ENCODE data around the gene UNK. TPM values are rescaled to one million over a fixed set of nuclear protein-coding genes. Genes with fewer than 3 reads are reported as not detected.

UNK gene
- total RNA-seq, 1 donor from 2014 or later: 16.7 TPM

DNA sequence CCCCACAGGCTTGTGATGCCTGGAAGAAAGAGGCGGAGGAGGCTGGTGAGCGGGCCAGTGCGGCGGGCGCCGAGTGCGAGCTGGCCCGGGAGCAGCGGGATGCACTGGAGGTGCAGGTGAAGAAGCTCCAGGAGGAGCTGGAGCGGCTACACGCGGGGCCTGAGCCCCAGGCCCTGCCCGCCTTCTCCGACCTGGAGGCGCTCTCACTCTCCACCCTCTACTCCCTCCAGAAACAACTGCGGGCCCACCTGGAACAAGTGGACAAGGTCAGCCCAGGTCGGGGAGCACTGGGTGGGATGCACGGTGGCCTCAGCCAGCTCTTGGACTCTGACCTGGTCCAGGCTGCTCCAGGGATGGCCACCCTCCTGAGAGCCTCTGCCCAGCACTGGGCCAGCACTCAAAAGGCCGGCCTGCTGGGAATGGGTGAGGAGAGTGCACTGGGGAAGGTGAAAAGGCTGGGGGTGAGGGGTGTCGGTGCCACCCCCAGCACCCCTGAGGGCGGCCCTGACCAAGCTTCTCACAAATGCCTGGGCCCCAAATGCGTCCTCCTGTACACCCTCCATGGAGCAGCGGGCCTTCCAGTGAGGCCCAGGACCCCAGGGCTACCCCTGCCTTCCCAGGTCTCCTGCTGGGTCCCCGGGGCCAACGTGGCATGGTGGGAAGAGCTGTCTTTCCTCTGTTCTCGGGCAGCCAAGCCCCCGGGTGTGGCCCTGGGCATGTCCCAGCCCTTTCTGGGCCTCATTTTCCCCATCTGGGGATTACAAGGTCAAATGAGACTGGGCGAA lies 38.8 kb downstream of the UNK start:
- Mint-ChIP-seq H3K4me1 (ENCODE audit: low read depth, unreplicated experiment) (no peaks in the 10 kb centered on the region), H3K27me3 (ENCODE audit: low read depth, unreplicated experiment) (no peaks in the 10 kb centered on the region), H3K9me3 (ENCODE audit: unreplicated experiment) (no peaks in the 10 kb centered on the region), H3K4me3 (ENCODE audit: unreplicated experiment) (no peak overlapping the region), H3K36me3 (ENCODE audit: low read depth, unreplicated experiment) (peaks cover 17% of the 10 kb centered on the region), H3K27ac (ENCODE audit: unreplicated experiment) (no peak overlapping the region)
- H3K79me2 ChIP-seq (ENCODE audit: insufficient read depth, low read length): no peaks in the 10 kb centered on the region
- DNase-seq (ENCODE audit: low read depth): no peak
- H3K9ac ChIP-seq (ENCODE audit: low read length): no peak overlapping the region
- peaks cover 4% of the 10 kb centered on the region for H3K36me3 ChIP-seq (ENCODE audit: insufficient read depth, low read length)
- H3K27ac ChIP-seq (ENCODE audit: low read depth, low read length): no peak overlapping the region
- no peak overlapping the region for H3K4me2 ChIP-seq (ENCODE audit: low read length)
- peaks cover 13% of the 10 kb centered on the region for H3K4me1 ChIP-seq (ENCODE audit: insufficient read depth, low read length)
- H2AFZ ChIP-seq (ENCODE audit: low read depth, low read length): no peak overlapping the region
- TF ChIP-seq, protein P1, sequence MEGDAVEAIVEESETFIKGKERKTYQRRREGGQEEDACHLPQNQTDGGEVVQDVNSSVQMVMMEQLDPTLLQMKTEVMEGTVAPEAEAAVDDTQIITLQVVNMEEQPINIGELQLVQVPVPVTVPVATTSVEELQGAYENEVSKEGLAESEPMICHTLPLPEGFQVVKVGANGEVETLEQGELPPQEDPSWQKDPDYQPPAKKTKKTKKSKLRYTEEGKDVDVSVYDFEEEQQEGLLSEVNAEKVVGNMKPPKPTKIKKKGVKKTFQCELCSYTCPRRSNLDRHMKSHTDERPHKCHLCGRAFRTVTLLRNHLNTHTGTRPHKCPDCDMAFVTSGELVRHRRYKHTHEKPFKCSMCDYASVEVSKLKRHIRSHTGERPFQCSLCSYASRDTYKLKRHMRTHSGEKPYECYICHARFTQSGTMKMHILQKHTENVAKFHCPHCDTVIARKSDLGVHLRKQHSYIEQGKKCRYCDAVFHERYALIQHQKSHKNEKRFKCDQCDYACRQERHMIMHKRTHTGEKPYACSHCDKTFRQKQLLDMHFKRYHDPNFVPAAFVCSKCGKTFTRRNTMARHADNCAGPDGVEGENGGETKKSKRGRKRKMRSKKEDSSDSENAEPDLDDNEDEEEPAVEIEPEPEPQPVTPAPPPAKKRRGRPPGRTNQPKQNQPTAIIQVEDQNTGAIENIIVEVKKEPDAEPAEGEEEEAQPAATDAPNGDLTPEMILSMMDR (IDR thresholded peaks at IDR 0.05; ENCODE audit: insufficient read depth, low read depth, low read length): no peak
- no peak for TF ChIP-seq EZH2 (IDR thresholded peaks at IDR 0.05; ENCODE audit: insufficient read depth, low read length)
- no peaks in the 10 kb centered on the region for H3K27me3 ChIP-seq (ENCODE audit: insufficient read depth, low read length)
- FAIRE-seq: no peak
- peaks cover 3% of the 10 kb centered on the region for H4K20me1 ChIP-seq (ENCODE audit: insufficient read depth, low read length)
- no peaks in the 10 kb centered on the region for H3K9me3 ChIP-seq (ENCODE audit: insufficient read depth, low read depth, low read length)
- no peak overlapping the region for H3K4me3 ChIP-seq (ENCODE audit: insufficient read depth, low read depth, low read length)

DNA sequence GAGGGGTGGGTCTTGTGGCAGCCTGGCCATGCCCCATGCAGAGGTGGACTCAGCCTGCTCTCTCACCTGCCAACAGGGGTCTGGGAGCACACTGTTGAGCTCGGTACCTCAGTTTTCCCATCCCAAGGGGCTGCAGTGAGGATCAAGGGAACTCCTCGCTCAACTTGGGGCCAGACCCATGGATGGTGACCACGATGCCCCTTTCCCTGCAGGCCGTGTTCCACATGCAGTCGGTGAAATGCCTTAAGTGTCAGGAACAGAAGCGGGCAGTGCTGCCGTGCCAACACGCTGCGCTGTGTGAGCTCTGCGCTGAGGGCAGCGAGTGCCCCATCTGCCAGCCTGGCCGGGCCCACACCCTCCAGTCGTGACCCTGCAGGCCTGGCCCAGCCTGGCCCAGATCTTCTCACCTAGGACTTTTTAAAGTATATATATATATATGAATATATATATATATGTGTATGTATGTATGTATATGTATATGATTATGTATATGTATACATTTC lies 39.5 kb downstream of the UNK start:
- Histone ChIP-seq H2AFZ (ENCODE audit: low read depth, low read length) (no peak overlapping the region), H3K9ac (ENCODE audit: low read length) (no peak overlapping the region), H3K9me3 (ENCODE audit: insufficient read depth, low read depth, low read length) (no peaks in the 10 kb centered on the region), H3K36me3 (ENCODE audit: insufficient read depth, low read length) (peaks cover 4% of the 10 kb centered on the region), H3K27me3 (ENCODE audit: insufficient read depth, low read length) (no peaks in the 10 kb centered on the region), H3K4me2 (ENCODE audit: low read length) (no peak overlapping the region), H3K79me2 (ENCODE audit: insufficient read depth, low read length) (no peaks in the 10 kb centered on the region), H3K4me3 (ENCODE audit: insufficient read depth, low read depth, low read length) (no peak overlapping the region), H3K27ac (ENCODE audit: low read depth, low read length) (no peak overlapping the region), H4K20me1 (ENCODE audit: insufficient read depth, low read length) (no peaks in the 10 kb centered on the region), H3K4me1 (ENCODE audit: insufficient read depth, low read length) (peaks cover 13% of the 10 kb centered on the region)
- Mint-ChIP-seq H3K4me3 (ENCODE audit: unreplicated experiment) (no peak overlapping the region), H3K27me3 (ENCODE audit: low read depth, unreplicated experiment) (no peaks in the 10 kb centered on the region), H3K36me3 (ENCODE audit: low read depth, unreplicated experiment) (peaks cover 14% of the 10 kb centered on the region), H3K27ac (ENCODE audit: unreplicated experiment) (no peak overlapping the region), H3K4me1 (ENCODE audit: low read depth, unreplicated experiment) (no peaks in the 10 kb centered on the region), H3K9me3 (ENCODE audit: unreplicated experiment) (no peaks in the 10 kb centered on the region)
- FAIRE-seq (no peak), DNase-seq (ENCODE audit: low read depth) (no peak)
- TF ChIP-seq EZH2 (IDR thresholded peaks at IDR 0.05; ENCODE audit: insufficient read depth, low read length): no peak
- TF ChIP-seq, protein P1 (IDR thresholded peaks at IDR 0.05; ENCODE audit: insufficient read depth, low read depth, low read length): no peak

DNA sequence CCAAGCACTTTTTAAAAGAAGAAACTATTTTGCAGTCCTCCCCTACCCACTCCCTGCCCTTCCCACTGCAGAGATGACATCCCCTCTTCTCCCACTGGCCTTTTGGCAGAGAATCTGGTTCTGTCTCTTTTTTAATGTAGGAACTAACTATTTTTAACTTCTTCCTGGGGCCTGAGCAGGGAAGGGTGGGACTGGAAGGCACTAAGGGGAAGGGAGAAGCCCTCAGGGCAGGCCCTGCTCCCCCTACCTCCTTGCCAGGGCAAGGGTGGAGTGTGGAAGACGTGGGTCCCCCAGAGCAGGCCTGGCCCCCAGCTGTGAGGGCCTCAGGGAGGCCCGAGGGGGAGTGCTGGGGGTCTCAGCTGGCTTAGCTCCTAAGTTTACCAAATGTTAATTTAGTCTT lies 40.1 kb downstream of the UNK start:
- Histone ChIP-seq H3K4me2 (ENCODE audit: low read length) (no peak overlapping the region), H3K4me1 (ENCODE audit: insufficient read depth, low read length) (peaks cover 13% of the 10 kb centered on the region), H3K79me2 (ENCODE audit: insufficient read depth, low read length) (no peaks in the 10 kb centered on the region), H3K4me3 (ENCODE audit: insufficient read depth, low read depth, low read length) (no peak overlapping the region), H2AFZ (ENCODE audit: low read depth, low read length) (no peak overlapping the region), H3K27me3 (ENCODE audit: insufficient read depth, low read length) (no peaks in the 10 kb centered on the region), H3K27ac (ENCODE audit: low read depth, low read length) (no peak overlapping the region), H3K9ac (ENCODE audit: low read length) (no peak overlapping the region), H3K36me3 (ENCODE audit: insufficient read depth, low read length) (peaks cover 4% of the 10 kb centered on the region), H4K20me1 (ENCODE audit: insufficient read depth, low read length) (no peaks in the 10 kb centered on the region), H3K9me3 (ENCODE audit: insufficient read depth, low read depth, low read length) (no peaks in the 10 kb centered on the region)
- H3K27me3 Mint-ChIP-seq (ENCODE audit: low read depth, unreplicated experiment): no peaks in the 10 kb centered on the region
- no peaks in the 10 kb centered on the region for H3K9me3 Mint-ChIP-seq (ENCODE audit: unreplicated experiment)
- H3K36me3 Mint-ChIP-seq (ENCODE audit: low read depth, unreplicated experiment): peaks cover 9% of the 10 kb centered on the region
- TF ChIP-seq, protein P1 (IDR thresholded peaks at IDR 0.05; ENCODE audit: insufficient read depth, low read depth, low read length): no peak
- no peak for TF ChIP-seq EZH2 (IDR thresholded peaks at IDR 0.05; ENCODE audit: insufficient read depth, low read length)
- DNase-seq (ENCODE audit: low read depth) (no peak), FAIRE-seq (no peak)
- H3K4me3 Mint-ChIP-seq (ENCODE audit: unreplicated experiment): no peak overlapping the region
- no peak overlapping the region for H3K27ac Mint-ChIP-seq (ENCODE audit: unreplicated experiment)
- H3K4me1 Mint-ChIP-seq (ENCODE audit: low read depth, unreplicated experiment): no peaks in the 10 kb centered on the region

Measured in astrocyte (in vitro differentiated cells and primary cell).